Vagina (tissue), 2 donors: ENCODE measurements around the gene TRAPPC2B. TPM values are rescaled to one million over a fixed set of nuclear protein-coding genes. Genes with fewer than 3 reads are reported as not detected.

Experiments
- DNase-seq, 2 donors: peaks; one replicate each; pipeline ENCODE4 v3.0.0-alpha.2; 2017; ENCODE audit errors: extremely low spot score in 2 of 2
- H3K27ac ChIP-seq: fragments of 200-600 bp; sonication (generic); one replicate; pipeline ENCODE4 v1.5.1; 2019
- H3K27me3 ChIP-seq: fragments of 200-600 bp; sonication (generic); one replicate; pipeline ENCODE4 v1.5.1; 2019
- H3K36me3 ChIP-seq, 2 donors: fragments of 200-600 bp; sonication (generic); one replicate each; pipeline ENCODE4 v1.5.1; 2017 to 2019
- H3K4me1 ChIP-seq: fragments of 200-600 bp; sonication (generic); one replicate; pipeline ENCODE4 v1.5.1; 2019
- H3K4me3 ChIP-seq, 2 donors: fragments of 200-600 bp; sonication (generic); 1 replicate in 1 of 2; 2 replicates in 1 of 2; pipeline ENCODE4 v1.5.1; 2016 to 2019
- H3K9me3 ChIP-seq: fragments of 200-600 bp; sonication (generic); one replicate; pipeline ENCODE4 v1.5.1; 2019
- CTCF ChIP-seq, 3 experiments: fragments of 450-650 bp in 2 of 3; fragments of 200-600 bp in 1 of 3; sonication (generic) in 1 of 3; IDR thresholded peaks; one replicate each; pipeline ENCODE4 v1.5.1; 2017 to 2019; ENCODE audit warnings: antibody characterized with exemption in 3 of 3, mild to moderate bottlenecking in 2 of 3, moderate library complexity in 2 of 3
- POLR2A ChIP-seq, 2 donors: fragments of 450-650 bp; IDR thresholded peaks; one replicate each; pipeline ENCODE4 v1.6.1; 2017; ENCODE audit warnings: antibody characterized with exemption in 2 of 2, mild to moderate bottlenecking in 2 of 2, moderate library complexity in 2 of 2
- POLR2AphosphoS5 ChIP-seq, 2 donors: sonication (generic); formaldehyde crosslinking; IDR thresholded peaks; one replicate each; pipeline ENCODE4 v1.9.0; 2017; ENCODE audit warnings: antibody characterized with exemption in 2 of 2, mild to moderate bottlenecking in 2 of 2, low read depth in 1 of 2; ENCODE audit not compliant: insufficient read depth in 1 of 2
- intact Hi-C: fragments of 100-400 bp; cut with DNase I; formaldehyde crosslinking; loops from one replicate; pipeline ENCODE4 v1.15.1; 2023
- total RNA-seq: library from RNA; depleted of rRNA; stranded (reverse); fragments of >200 nt; gene quantifications from one replicate; pipeline ENCODE4 v1.2.3, GENCODE V29; 2016

The TRAPPC2B gene
- total RNA-seq, 1 donor from 2014 or later = 8.6 TPM

- Histone ChIP-seq H3K27ac (peak within 1 kb of the TSS; percentile 73), H3K4me3 (peak within 1 kb of the TSS; percentile 85 to 87), H3K27me3 (no peaks in the 10 kb centered on the region), H3K9me3 (peaks cover 16% of the 10 kb centered on the region), H3K4me1 (peaks cover 20% of the 10 kb centered on the region), H3K36me3 (peaks cover 5 to 31% of the 10 kb centered on the region in 2 donors)
- TF ChIP-seq POLR2AphosphoS5 (IDR thresholded peaks at IDR 0.05; ENCODE audit: insufficient read depth in 1 of 2, low read depth in 1 of 2) (peak; percentile 83 to 90), CTCF (IDR thresholded peaks at IDR 0.05) (peak in 1 of 3 experiments; percentile 23), POLR2A (IDR thresholded peaks at IDR 0.05) (peak in 1 of 2 donors; percentile 25)
- peak in 1 of 2 donors; percentile 91 for DNase-seq
- intact Hi-C loops = no loop called here
These were observed 42.9 kb upstream of the TRAPPC2B start, which contains the start of gene ZNF543 for GRCh38 chr19:57320180-57321084. Gene ZNF543, plus strand, starts transcription at chr19:57320472. Its CDS starts 382 bp downstream, at chr19:57320854.

GRCh38 chr19:57321116-57321515, 42.2 kb upstream of the TRAPPC2B start:
- H3K27me3 ChIP-seq = no peaks in the 10 kb centered on the region
- DNase-seq = no peak
- H3K27ac ChIP-seq = peak overlapping the region; percentile 73
- TF ChIP-seq POLR2AphosphoS5 (IDR thresholded peaks at IDR 0.05; ENCODE audit: insufficient read depth in 1 of 2, low read depth in 1 of 2) (no peak), CTCF (IDR thresholded peaks at IDR 0.05) (no peak), POLR2A (IDR thresholded peaks at IDR 0.05) (no peak)
- peak overlapping the region; percentile 85 to 87 for H3K4me3 ChIP-seq
- intact Hi-C loops = no loop called here
- peaks cover 20% of the 10 kb centered on the region for H3K4me1 ChIP-seq
- peaks cover 21% of the 10 kb centered on the region for H3K9me3 ChIP-seq
- peaks cover 5 to 38% of the 10 kb centered on the region in 2 donors for H3K36me3 ChIP-seq

- H3K4me3 ChIP-seq = peak overlapping the region; percentile 85 to 87
- TF ChIP-seq POLR2A (IDR thresholded peaks at IDR 0.05) (no peak), POLR2AphosphoS5 (IDR thresholded peaks at IDR 0.05; ENCODE audit: insufficient read depth in 1 of 2, low read depth in 1 of 2) (no peak)
- H3K27ac ChIP-seq = no peak overlapping the region
These were observed 41.6 kb upstream of the TRAPPC2B start for GRCh38 chr19:57321751-57322150.

GRCh38 chr19:57324992-57325391, 38.4 kb upstream of the TRAPPC2B start:
- H3K27ac ChIP-seq = no peak overlapping the region
- peaks cover 35% of the 10 kb centered on the region for H3K9me3 ChIP-seq
- H3K4me3 ChIP-seq = no peak overlapping the region
- H3K36me3 ChIP-seq = peaks cover 8 to 74% of the 10 kb centered on the region in 2 donors
- TF ChIP-seq POLR2A (IDR thresholded peaks at IDR 0.05) (no peak), CTCF (IDR thresholded peaks at IDR 0.05) (no peak), POLR2AphosphoS5 (IDR thresholded peaks at IDR 0.05; ENCODE audit: insufficient read depth in 1 of 2, low read depth in 1 of 2) (no peak)
- DNase-seq = no peak
- intact Hi-C loops = no loop called here
- H3K4me1 ChIP-seq = peaks cover 20% of the 10 kb centered on the region
- H3K27me3 ChIP-seq = no peaks in the 10 kb centered on the region

More at GRCh38 chr19:57321751-57322150, 41.6 kb upstream of the TRAPPC2B start:
- no peak for DNase-seq
- H3K4me1 ChIP-seq = peaks cover 20% of the 10 kb centered on the region
- H3K9me3 ChIP-seq = peaks cover 22% of the 10 kb centered on the region
- no peaks in the 10 kb centered on the region for H3K27me3 ChIP-seq
- H3K36me3 ChIP-seq = peaks cover 5 to 44% of the 10 kb centered on the region in 2 donors
- intact Hi-C loops = no loop called here

- Histone ChIP-seq H3K9me3 (peaks cover 38% of the 10 kb centered on the region), H3K27ac (no peak overlapping the region), H3K4me1 (no peaks in the 10 kb centered on the region), H3K4me3 (no peak overlapping the region), H3K27me3 (no peaks in the 10 kb centered on the region), H3K36me3 (peaks cover 5 to 73% of the 10 kb centered on the region in 2 donors)
- intact Hi-C loops = no loop called here
- DNase-seq = no peak
- no peak for TF ChIP-seq POLR2A (IDR thresholded peaks at IDR 0.05)
- no peak for TF ChIP-seq POLR2AphosphoS5 (IDR thresholded peaks at IDR 0.05; ENCODE audit: insufficient read depth in 1 of 2, low read depth in 1 of 2)
- TF ChIP-seq CTCF (IDR thresholded peaks at IDR 0.05) = no peak
These were observed 35.4 kb upstream of the TRAPPC2B start for GRCh38 chr19:57327993-57328392.
